GM19395 (cell line): ENCODE data around the gene CLCN4.

Experiments
- ATAC-seq: cut with Tn5 transposase; IDR thresholded peaks from one replicate; pipeline ENCODE4 v1.9.1; 2021; ENCODE audit warnings: mild to moderate bottlenecking, moderate library complexity; ENCODE audit not compliant: unreplicated experiment

CLCN4 gene

GRCh38 chrX:10166248-10166716 is 9.5 kb downstream of the CLCN4 start:
- ATAC-seq: no peak

GRCh38 chrX:10166731-10167151 is 10.0 kb downstream of the CLCN4 start:
- no peak for ATAC-seq

- no peak for ATAC-seq
Observed at GRCh38 chrX:10167573-10167972, 10.8 kb downstream of the CLCN4 start.

- ATAC-seq: no peak
Observed at GRCh38 chrX:10168226-10168625, 11.5 kb downstream of the CLCN4 start.

GRCh38 chrX:10169175-10169574 is 12.4 kb downstream of the CLCN4 start:
- ATAC-seq: no peak

GRCh38 chrX:10171249-10171648 is 14.5 kb downstream of the CLCN4 start:
- no peak for ATAC-seq

GRCh38 chrX:10172877-10173276 is 16.1 kb downstream of the CLCN4 start:
- ATAC-seq: no peak

- no peak for ATAC-seq
Observed at GRCh38 chrX:10173331-10173900, 16.6 kb downstream of the CLCN4 start.

- ATAC-seq: no peak
Observed at GRCh38 chrX:10174051-10174450, 17.3 kb downstream of the CLCN4 start.

- ATAC-seq: no peak
Observed at GRCh38 chrX:10174810-10175209, 18.0 kb downstream of the CLCN4 start.

GRCh38 chrX:10175319-10175871 is 18.6 kb downstream of the CLCN4 start:
- no peak for ATAC-seq

- no peak for ATAC-seq
Observed at GRCh38 chrX:10176121-10177003, 19.6 kb downstream of the CLCN4 start.

- ATAC-seq: no peak
Observed at GRCh38 chrX:10177004-10177396, 20.2 kb downstream of the CLCN4 start.

- no peak for ATAC-seq
Observed at GRCh38 chrX:10177601-10178000, 20.8 kb downstream of the CLCN4 start.

GRCh38 chrX:10178866-10179463 is 22.2 kb downstream of the CLCN4 start:
- no peak for ATAC-seq

GRCh38 chrX:10183760-10184159 is 27.0 kb downstream of the CLCN4 start:
- no peak for ATAC-seq

GRCh38 chrX:10184411-10184810 is 27.6 kb downstream of the CLCN4 start:
- no peak for ATAC-seq

GRCh38 chrX:10186355-10186754 is 29.6 kb downstream of the CLCN4 start:
- ATAC-seq: no peak

- no peak for ATAC-seq
Observed at GRCh38 chrX:10187421-10187820, 30.6 kb downstream of the CLCN4 start.

GRCh38 chrX:10189317-10190268 is 32.8 kb downstream of the CLCN4 start:
- peak; percentile 87 for ATAC-seq
